ENCODE data around the gene R3HCC1L.

R3HCC1L gene

GRCh38 chr10:98134431-98135221, at the start of gene R3HCC1L:
TSS of gene R3HCC1L (plus strand) at chr10:98134657. CDS start at chr10:98208115, 73,458 bp downstream.
- no peak for TF ChIP-seq CTCF (IDR thresholded peaks at IDR 0.05; ENCODE audit: low read depth, low read length)
- Histone ChIP-seq H3K27me3 (ENCODE audit: insufficient read depth, low read depth, severe bottlenecking) (no peaks in the 10 kb centered on the region), H3K27ac (peak within 1 kb of the TSS; percentile 79), H3K36me3 (no peaks in the 10 kb centered on the region), H3K4me3 (ENCODE audit: low read depth, low read length) (peak within 1 kb of the TSS; percentile 92), H3K9me3 (ENCODE audit: severe bottlenecking) (peaks cover 16% of the 10 kb centered on the region)
- DNase-seq, result peak; percentile 94

- Histone ChIP-seq H3K36me3 (no peaks in the 10 kb centered on the region), H3K4me3 (ENCODE audit: low read depth, low read length) (no peak overlapping the region)
- no peak for TF ChIP-seq CTCF (IDR thresholded peaks at IDR 0.05; ENCODE audit: low read depth, low read length)
Measured at GRCh38 chr10:98085238-98085637, 49.2 kb upstream of the R3HCC1L start.

GRCh38 chr10:98086837-98087708, 47.4 kb upstream of the R3HCC1L start:
- Histone ChIP-seq H3K27me3 (ENCODE audit: insufficient read depth, low read depth, severe bottlenecking) (no peaks in the 10 kb centered on the region), H3K36me3 (no peaks in the 10 kb centered on the region), H3K4me3 (ENCODE audit: low read depth, low read length) (no peak overlapping the region), H3K9me3 (ENCODE audit: severe bottlenecking) (no peaks in the 10 kb centered on the region), H3K27ac (no peak overlapping the region)
- DNase-seq, result no peak
- TF ChIP-seq CTCF (IDR thresholded peaks at IDR 0.05; ENCODE audit: low read depth, low read length), result no peak

More at GRCh38 chr10:98085238-98085637, 49.2 kb upstream of the R3HCC1L start:
- DNase-seq, result no peak
- H3K27me3 ChIP-seq (ENCODE audit: insufficient read depth, low read depth, severe bottlenecking), result no peaks in the 10 kb centered on the region
- no peaks in the 10 kb centered on the region for H3K9me3 ChIP-seq (ENCODE audit: severe bottlenecking)
- no peak overlapping the region for H3K27ac ChIP-seq

DNA sequence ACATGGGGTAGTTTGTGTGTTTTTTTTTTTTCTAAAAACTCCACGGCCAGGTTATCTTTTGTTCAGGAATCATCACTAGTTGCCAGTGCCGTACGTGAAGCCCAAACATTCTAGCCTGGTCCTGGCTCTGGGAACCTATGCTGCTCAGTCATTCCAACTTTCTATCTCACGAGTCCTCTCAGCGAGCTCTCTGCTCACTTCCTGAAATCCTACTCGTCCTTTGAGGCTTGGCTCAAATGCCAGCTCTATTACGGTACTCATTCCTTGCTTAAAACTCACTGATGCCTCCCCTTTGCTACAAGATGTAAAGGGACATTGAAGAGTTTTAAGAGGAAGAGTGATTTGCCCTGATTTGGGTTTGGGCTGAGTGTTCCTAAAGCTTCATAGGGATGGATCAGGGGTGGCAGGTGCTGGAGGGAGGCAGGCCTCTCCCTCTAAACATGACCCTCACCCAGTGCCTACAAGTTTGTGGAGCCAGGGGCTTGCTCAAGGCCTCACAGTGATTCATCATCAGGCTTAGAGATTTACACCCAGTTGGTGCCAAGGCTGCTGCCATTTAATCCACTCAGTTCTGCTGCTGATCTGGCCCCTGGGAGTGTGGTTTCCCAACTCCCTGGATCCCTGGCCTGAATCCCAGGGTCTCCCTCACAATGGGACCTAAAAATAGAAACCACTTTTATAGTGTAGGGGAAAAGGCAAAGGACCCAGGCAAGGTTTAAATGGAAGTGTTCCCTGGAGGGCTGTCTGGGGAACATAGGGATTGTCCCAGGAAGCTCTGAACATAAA, 46.1 kb upstream of the R3HCC1L start:
- Histone ChIP-seq H3K4me3 (ENCODE audit: low read depth, low read length) (no peak overlapping the region), H3K36me3 (no peaks in the 10 kb centered on the region), H3K27ac (no peak overlapping the region), H3K9me3 (ENCODE audit: severe bottlenecking) (no peaks in the 10 kb centered on the region), H3K27me3 (ENCODE audit: insufficient read depth, low read depth, severe bottlenecking) (no peaks in the 10 kb centered on the region)
- TF ChIP-seq CTCF (IDR thresholded peaks at IDR 0.05; ENCODE audit: low read depth, low read length), result no peak
- no peak for DNase-seq

DNA sequence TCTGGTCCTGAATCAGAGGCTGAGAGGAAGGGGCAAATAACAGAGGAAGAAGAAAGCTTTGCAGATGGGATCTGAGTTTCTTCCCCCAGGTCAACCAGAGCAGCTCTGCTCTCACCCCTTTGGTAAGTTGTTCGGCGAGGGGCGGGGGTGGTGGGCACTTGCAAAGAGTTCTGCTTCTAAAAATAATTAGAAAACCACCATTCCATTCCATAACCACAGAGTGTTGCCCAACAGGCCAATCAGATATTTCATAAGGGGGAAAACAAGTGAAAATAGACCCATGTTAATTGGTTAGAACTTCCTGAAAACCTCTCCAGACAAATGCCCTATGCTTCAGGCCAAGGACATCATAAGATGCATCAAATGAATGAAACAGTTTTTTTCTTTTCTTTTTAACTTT, 43.6 kb upstream of the R3HCC1L start:
- Histone ChIP-seq H3K36me3 (no peaks in the 10 kb centered on the region), H3K27ac (no peak overlapping the region), H3K27me3 (ENCODE audit: insufficient read depth, low read depth, severe bottlenecking) (no peaks in the 10 kb centered on the region), H3K9me3 (ENCODE audit: severe bottlenecking) (no peaks in the 10 kb centered on the region), H3K4me3 (ENCODE audit: low read depth, low read length) (no peak overlapping the region)
- DNase-seq, result no peak
- TF ChIP-seq CTCF (IDR thresholded peaks at IDR 0.05; ENCODE audit: low read depth, low read length), result no peak

Data from WERI-Rb-1 (cell line).